Astrocyte (in vitro differentiated cells and primary cell): ENCODE measurements around the gene ZNF430.
"Not testable (repeated sequence)": the region's sequence is repeated elsewhere in the genome, so short reads cannot be mapped to it uniquely, and the experiment has no call there.

Source experiments
- CTCF ChIP-seq: IDR thresholded peaks from 2 replicates; pipeline ENCODE4 v1.5.1; 2011; ENCODE audit warnings: low read depth, mild to moderate bottlenecking, inconsistent platforms, low read length, moderate library complexity; ENCODE audit not compliant: insufficient read depth
- EZH2 ChIP-seq: IDR thresholded peaks from 2 replicates; pipeline ENCODE4 v1.6.1; 2012; ENCODE audit warnings: mild to moderate bottlenecking, low read length, inconsistent platforms; ENCODE audit not compliant: insufficient read depth

DNA sequence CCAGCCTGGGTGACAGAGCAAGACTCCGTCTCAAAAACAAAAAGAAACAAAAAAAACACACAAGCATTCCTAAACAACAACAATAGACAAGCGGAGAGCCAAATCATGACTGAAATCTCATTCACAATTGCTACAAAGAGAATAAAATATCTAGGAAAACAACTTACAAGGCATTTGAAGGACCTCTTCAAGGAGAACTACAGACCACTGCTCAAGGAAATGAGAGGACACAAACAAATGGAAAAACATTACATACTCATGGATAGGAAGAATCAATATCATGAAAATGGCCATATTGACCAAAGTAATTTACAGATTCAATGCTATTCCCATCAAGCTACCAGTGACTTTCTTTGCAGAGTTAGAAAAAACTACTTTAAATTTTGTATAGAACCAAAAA is 27.7 kb upstream of the ZNF430 start:
- TF ChIP-seq CTCF, EZH2: not testable (repeated sequence)
